Natural killer cell treated with Interleukin-12 subunit alpha and Interleukin-12 subunit beta and Interleukin-15 and Interleukin-18, amount 100 ng/mL, for 72 hours (primary cell): Measurements from ENCODE around the gene AP1G1. TPM values are rescaled to one million over a fixed set of nuclear protein-coding genes. Genes with fewer than 3 reads are reported as not detected.
"Not testable (repeated sequence)": the region's sequence is repeated elsewhere in the genome, so short reads cannot be mapped to it uniquely, and the experiment has no call there.

Experiments
- ATAC-seq, 2 donors: fragments of 150-1000 bp; cut with Tn5 transposase in 1 of 2; sonication (Bioruptor Pico), chemical (Tn5 transposase) in 1 of 2; 2 replicates each; pipeline ENCODE4 v1.10.0; 2021
- DNase-seq: peaks from one replicate; pipeline ENCODE4 v3.0.0; 2022; ENCODE audit warnings: low spot score
- H3K27ac Mint-ChIP-seq, 2 donors: 1 replicate in 1 of 2; 2 replicates in 1 of 2; pipeline ENCODE4 v1.8.0; 2022; ENCODE audit warnings: mixed read lengths in 2 of 2, mild to moderate bottlenecking in 1 of 2, moderate library complexity in 1 of 2
- H3K27me3 Mint-ChIP-seq, 2 donors: 1 replicate in 1 of 2; 2 replicates in 1 of 2; pipeline ENCODE4 v1.8.0; 2022; ENCODE audit warnings: mixed read lengths in 2 of 2
- H3K36me3 Mint-ChIP-seq: one replicate; pipeline ENCODE4 v1.8.0; 2022; ENCODE audit warnings: mixed read lengths
- H3K4me1 Mint-ChIP-seq, 2 donors: 1 replicate in 1 of 2; 2 replicates in 1 of 2; pipeline ENCODE4 v1.8.0; 2022; ENCODE audit warnings: low read depth in 2 of 2, mixed read lengths in 2 of 2, mild to moderate bottlenecking in 1 of 2
- H3K4me3 Mint-ChIP-seq: one replicate; pipeline ENCODE4 v1.8.0; 2022; ENCODE audit warnings: mixed read lengths
- H3K9me3 Mint-ChIP-seq: 2 replicates; pipeline ENCODE4 v1.8.0; 2022; ENCODE audit warnings: mixed read lengths
- total RNA-seq, 2 donors: library from RNA; stranded (reverse); gene quantifications; one replicate each; pipeline ENCODE4 v1.2.3, GENCODE V29; 2022

The AP1G1 gene
- total RNA-seq, 2 donors from 2014 or later = 111 to 120 TPM

DNA sequence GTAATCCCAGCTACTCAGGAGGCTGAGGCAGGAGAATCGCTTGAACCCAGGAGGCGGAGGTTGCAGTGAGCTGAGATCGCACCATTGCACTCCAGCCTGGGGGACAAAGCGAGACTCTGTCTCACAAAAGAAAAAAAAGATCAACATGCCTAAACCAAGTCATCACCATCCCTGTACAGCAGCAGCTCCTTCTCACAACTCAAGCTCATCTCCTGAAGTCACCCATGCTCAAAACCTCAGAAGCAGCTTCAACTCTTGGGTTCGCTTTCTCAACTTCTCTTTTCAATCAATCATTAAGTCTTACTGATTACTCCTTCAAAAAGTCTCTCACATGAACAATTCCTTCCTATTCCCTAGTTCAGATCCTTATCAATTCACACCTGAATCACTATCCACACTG, 115.5 kb downstream of the AP1G1 start:
- Mint-ChIP-seq H3K27me3 (no peaks in the 10 kb centered on the region), H3K9me3 (no peaks in the 10 kb centered on the region), H3K4me3 (no peak overlapping the region), H3K36me3 (peaks cover 7% of the 10 kb centered on the region), H3K27ac (no peak overlapping the region), H3K4me1 (peaks cover 0 to 5% of the 10 kb centered on the region in 2 donors)
- no peak for DNase-seq
- no peak for ATAC-seq

DNA sequence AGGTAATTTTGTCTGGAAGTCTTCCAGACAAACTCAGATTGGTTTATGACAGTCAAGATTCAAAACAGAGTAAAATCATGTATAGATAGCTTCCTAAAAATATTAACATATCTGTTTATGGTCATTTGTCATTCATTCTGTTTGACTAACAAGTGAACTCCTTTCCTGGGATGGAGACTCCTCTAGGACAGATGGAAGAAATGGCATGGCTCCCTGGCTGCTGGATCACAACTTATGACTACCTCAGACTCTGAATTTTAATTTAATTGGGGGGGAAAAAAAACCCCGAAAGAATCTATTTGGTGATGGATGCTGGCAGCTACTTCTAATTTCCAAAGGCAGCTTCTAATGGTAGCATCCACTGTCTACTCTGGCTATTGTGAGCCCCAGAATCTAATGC, 118.7 kb downstream of the AP1G1 start:
- H3K9me3 Mint-ChIP-seq = no peaks in the 10 kb centered on the region
- H3K4me1 Mint-ChIP-seq = peaks cover 0 to 5% of the 10 kb centered on the region in 2 donors
- H3K27ac Mint-ChIP-seq = no peak overlapping the region
- no peak for DNase-seq
- no peaks in the 10 kb centered on the region for H3K27me3 Mint-ChIP-seq
- ATAC-seq = no peak
- H3K36me3 Mint-ChIP-seq = peaks cover 12% of the 10 kb centered on the region
- H3K4me3 Mint-ChIP-seq = no peak overlapping the region

- Mint-ChIP-seq H3K4me1 (no peaks in the 10 kb centered on the region), H3K4me3 (no peak overlapping the region), H3K27ac (no peak overlapping the region), H3K27me3 (no peaks in the 10 kb centered on the region), H3K9me3 (no peaks in the 10 kb centered on the region), H3K36me3 (peaks cover 12% of the 10 kb centered on the region)
- ATAC-seq (no peak), DNase-seq (no peak)
Observed at GRCh38 chr16:71687861-71688260, 120.8 kb downstream of the AP1G1 start.

- not testable (repeated sequence) for ATAC-seq, H3K9me3 Mint-ChIP-seq, DNase-seq, H3K27ac Mint-ChIP-seq, H3K4me3 Mint-ChIP-seq, H3K4me1 Mint-ChIP-seq, H3K27me3 Mint-ChIP-seq
- peaks cover 17% of the 10 kb centered on the region for H3K36me3 Mint-ChIP-seq
Observed at GRCh38 chr16:71684280-71684679, 124.4 kb downstream of the AP1G1 start.

DNA sequence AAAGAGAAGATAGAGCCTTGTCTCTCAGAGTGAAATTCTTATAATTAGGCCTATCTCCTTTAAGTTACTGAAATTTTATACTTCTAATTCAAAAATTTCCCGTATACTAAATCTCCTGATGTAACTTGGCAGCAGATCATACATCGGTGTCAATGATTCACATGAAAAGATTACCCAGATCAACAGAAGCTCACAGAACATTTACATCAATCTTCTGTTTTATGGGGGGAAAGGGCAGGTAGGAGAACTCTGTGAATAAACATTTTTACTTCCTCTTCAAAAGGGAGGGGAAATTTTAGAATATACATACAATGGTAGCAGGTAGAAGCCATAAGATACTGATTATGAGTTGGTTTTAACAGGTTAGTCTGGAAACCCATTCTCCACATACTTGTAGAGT, 127.3 kb downstream of the AP1G1 start:
- H3K27me3 Mint-ChIP-seq = no peaks in the 10 kb centered on the region
- no peak overlapping the region for H3K27ac Mint-ChIP-seq
- H3K4me3 Mint-ChIP-seq = no peak overlapping the region
- DNase-seq (no peak), ATAC-seq (no peak)
- H3K4me1 Mint-ChIP-seq = no peaks in the 10 kb centered on the region
- peaks cover 5% of the 10 kb centered on the region for H3K36me3 Mint-ChIP-seq
- no peaks in the 10 kb centered on the region for H3K9me3 Mint-ChIP-seq

Other genes starting within 250 kb of the AP1G1 start
- not detected for gene TAT, start 231.7 kb downstream of the AP1G1 start, total RNA-seq
- not detected for gene MARVELD3, start 182.7 kb downstream of the AP1G1 start, total RNA-seq
- gene PHLPP2, start 84.1 kb downstream of the AP1G1 start, total RNA-seq = 10 to 100 TPM; 14.4 to 15.7 TPM
- 10 to 100 TPM; 24.5 to 25.7 TPM for gene ATXN1L, start 37.1 kb upstream of the AP1G1 start, total RNA-seq
- gene ZNF821, start 75.3 kb upstream of the AP1G1 start, total RNA-seq = 1 to 10 TPM; 2.8 to 5.8 TPM
- 100 to 1,000 TPM; 169 to 181 TPM for gene IST1, start 86.7 kb upstream of the AP1G1 start, total RNA-seq
- gene PKD1L3, start 191.6 kb upstream of the AP1G1 start, total RNA-seq = not detected
- gene DHODH, start 199.9 kb upstream of the AP1G1 start, total RNA-seq = 10 to 100 TPM; 14.8 to 28.7 TPM
- not detected for gene HP, start 245.7 kb upstream of the AP1G1 start, total RNA-seq